Activated CD4-positive, alpha-beta T cell treated with anti-CD3 and anti-CD28 coated beads, Interleukin-2, amount 10 ng/mL, durations not matched to agents 7 days and 5 days (primary cell): Measurements from ENCODE around the gene CGA. TPM values are rescaled to one million over a fixed set of nuclear protein-coding genes. Genes with fewer than 3 reads are reported as not detected.
"Not testable (repeated sequence)": the region's sequence is repeated elsewhere in the genome, so short reads cannot be mapped to it uniquely, and the experiment has no call there.

ENCODE experiments used
- CTCF ChIA-PET: fragments of 350-600 bp; sonication (Branson Sonifier 250); formaldehyde crosslinking; loops from one replicate; lab custom pipeline; 2021; ENCODE audit warnings: antibody characterized with exemption; lab: Charles Lee
- POLR2A ChIA-PET: fragments of 350-600 bp; sonication (Branson Sonifier 250); formaldehyde crosslinking; loops from one replicate; lab custom pipeline; 2021; ENCODE audit warnings: antibody characterized with exemption; lab: Charles Lee
- DNase-seq: peaks from one replicate; pipeline ENCODE4 v3.0.0-alpha.2; 2020
- H3K27ac Mint-ChIP-seq: one replicate; pipeline ENCODE4 v1.8.0; 2021; ENCODE audit warnings: mild to moderate bottlenecking, moderate library complexity, mixed read lengths
- H3K27me3 Mint-ChIP-seq: one replicate; pipeline ENCODE4 v1.8.0; 2021; ENCODE audit warnings: mixed read lengths
- H3K36me3 Mint-ChIP-seq: one replicate; pipeline ENCODE4 v1.8.0; 2021; ENCODE audit warnings: low read depth, mixed read lengths
- H3K4me1 Mint-ChIP-seq: one replicate; pipeline ENCODE4 v1.8.0; 2021; ENCODE audit warnings: mixed read lengths
- H3K4me3 Mint-ChIP-seq: one replicate; pipeline ENCODE4 v1.8.0; 2021; ENCODE audit warnings: mild to moderate bottlenecking, moderate library complexity, mixed read lengths
- H3K9me3 Mint-ChIP-seq: one replicate; pipeline ENCODE4 v1.8.0; 2021; ENCODE audit warnings: mixed read lengths
- total RNA-seq, 2 experiments: library from RNA; stranded (reverse); gene quantifications; one replicate each; pipeline ENCODE4 v1.2.3, GENCODE V29; 2021

Gene CGA
- total RNA-seq = not detected

- H3K4me3 Mint-ChIP-seq = no peak within 1 kb of the TSS
- POLR2A ChIA-PET = interaction anchor here (0.7 kb wide), 1 partner anchor 295 kb away, joined by 3 read pairs; no protein-coding TSS in a partner anchor
- no peaks in the 10 kb centered on the region for H3K36me3 Mint-ChIP-seq
- no peaks in the 10 kb centered on the region for H3K9me3 Mint-ChIP-seq
- DNase-seq = no peak
- H3K27ac Mint-ChIP-seq = no peak within 1 kb of the TSS
- CTCF ChIA-PET = no interaction called here
- peaks cover 37% of the 10 kb centered on the region for H3K27me3 Mint-ChIP-seq
- H3K4me1 Mint-ChIP-seq = no peaks in the 10 kb centered on the region
Observed at GRCh38 chr6:87095087-87095509, at the start of gene CGA. Gene CGA, minus strand, starts transcription at chr6:87095106. Its CDS starts 6,906 bp downstream, at chr6:87088200.

GRCh38 chr6:87139927-87140326 is 45.0 kb upstream of the CGA start:
- POLR2A ChIA-PET, DNase-seq, H3K4me1 Mint-ChIP-seq, H3K4me3 Mint-ChIP-seq, H3K36me3 Mint-ChIP-seq, H3K9me3 Mint-ChIP-seq, H3K27ac Mint-ChIP-seq: not testable (repeated sequence)
- CTCF ChIA-PET = interaction anchor here (0.6 to 2.1 kb wide), 4 partner anchors 13 to 1148 kb away, joined by 3 to 8 read pairs (median 5); partner anchors contain the start of gene ZNF292
- H3K27me3 Mint-ChIP-seq = peaks cover 46% of the 10 kb centered on the region

GRCh38 chr6:87139236-87139635 is 44.3 kb upstream of the CGA start:
- no peaks in the 10 kb centered on the region for H3K9me3 Mint-ChIP-seq
- POLR2A ChIA-PET = interaction anchor here (0.6 kb wide), 1 partner anchor 60 kb away, joined by 3 read pairs; no protein-coding TSS in a partner anchor
- DNase-seq = peak; percentile 70
- no peaks in the 10 kb centered on the region for H3K36me3 Mint-ChIP-seq
- CTCF ChIA-PET = interaction anchor here (0.6 to 2.1 kb wide), 4 partner anchors 14 to 1148 kb away, joined by 3 to 8 read pairs (median 5); partner anchors contain the start of gene ZNF292
- peaks cover 1% of the 10 kb centered on the region for H3K4me1 Mint-ChIP-seq
- H3K27ac Mint-ChIP-seq = no peak overlapping the region
- peaks cover 46% of the 10 kb centered on the region for H3K27me3 Mint-ChIP-seq
- H3K4me3 Mint-ChIP-seq = no peak overlapping the region

- DNase-seq = no peak
- peaks cover 1% of the 10 kb centered on the region for H3K4me1 Mint-ChIP-seq
- no peak overlapping the region for H3K27ac Mint-ChIP-seq
- H3K9me3 Mint-ChIP-seq = no peaks in the 10 kb centered on the region
- no peak overlapping the region for H3K4me3 Mint-ChIP-seq
- CTCF ChIA-PET = no interaction called here
- POLR2A ChIA-PET = no interaction called here
- H3K36me3 Mint-ChIP-seq = no peaks in the 10 kb centered on the region
- peaks cover 25% of the 10 kb centered on the region for H3K27me3 Mint-ChIP-seq
Observed at GRCh38 chr6:87136963-87137362, 42.1 kb upstream of the CGA start.

- POLR2A ChIA-PET = no interaction called here
- CTCF ChIA-PET = no interaction called here
- Mint-ChIP-seq H3K36me3 (no peaks in the 10 kb centered on the region), H3K27ac (no peak overlapping the region), H3K4me3 (no peak overlapping the region), H3K9me3 (no peaks in the 10 kb centered on the region), H3K4me1 (no peaks in the 10 kb centered on the region), H3K27me3 (peaks cover 9% of the 10 kb centered on the region)
- DNase-seq = no peak
Observed at GRCh38 chr6:87127737-87128136, 32.8 kb upstream of the CGA start.

GRCh38 chr6:87126501-87126900 is 31.6 kb upstream of the CGA start:
- no peak overlapping the region for H3K27ac Mint-ChIP-seq
- no peak for DNase-seq
- CTCF ChIA-PET = interaction anchor here (1.2 kb wide), 1 partner anchor 11 kb away, joined by 3 read pairs; no protein-coding TSS in a partner anchor
- POLR2A ChIA-PET = no interaction called here
- no peaks in the 10 kb centered on the region for H3K4me1 Mint-ChIP-seq
- H3K9me3 Mint-ChIP-seq = no peaks in the 10 kb centered on the region
- no peaks in the 10 kb centered on the region for H3K36me3 Mint-ChIP-seq
- no peak overlapping the region for H3K4me3 Mint-ChIP-seq
- H3K27me3 Mint-ChIP-seq = peaks cover 17% of the 10 kb centered on the region

- Mint-ChIP-seq H3K27ac (no peak overlapping the region), H3K9me3 (no peaks in the 10 kb centered on the region), H3K4me1 (no peaks in the 10 kb centered on the region), H3K36me3 (no peaks in the 10 kb centered on the region), H3K27me3 (peaks cover 18% of the 10 kb centered on the region), H3K4me3 (no peak overlapping the region)
- ChIA-PET CTCF (no interaction called here), POLR2A (interaction anchor here (0.6 kb wide), 1 partner anchor 1449 kb away, joined by 3 read pairs; no protein-coding TSS in a partner anchor)
- DNase-seq = no peak
Observed at GRCh38 chr6:87124074-87124473, 29.2 kb upstream of the CGA start.

- POLR2A ChIA-PET = no interaction called here
- Mint-ChIP-seq H3K27ac (no peak overlapping the region), H3K4me3 (no peak overlapping the region), H3K27me3 (peaks cover 21% of the 10 kb centered on the region), H3K9me3 (no peaks in the 10 kb centered on the region), H3K4me1 (no peaks in the 10 kb centered on the region), H3K36me3 (no peaks in the 10 kb centered on the region)
- CTCF ChIA-PET = interaction anchor here (0.7 kb wide), 1 partner anchor 1336 kb away, joined by 3 read pairs; no protein-coding TSS in a partner anchor
- no peak for DNase-seq
Observed at GRCh38 chr6:87122477-87122876, 27.6 kb upstream of the CGA start.

GRCh38 chr6:87118054-87118453 is 23.1 kb upstream of the CGA start:
- no peaks in the 10 kb centered on the region for H3K36me3 Mint-ChIP-seq
- no peak overlapping the region for H3K27ac Mint-ChIP-seq
- POLR2A ChIA-PET = no interaction called here
- H3K4me1 Mint-ChIP-seq = no peaks in the 10 kb centered on the region
- H3K9me3 Mint-ChIP-seq = no peaks in the 10 kb centered on the region
- peaks cover 26% of the 10 kb centered on the region for H3K27me3 Mint-ChIP-seq
- CTCF ChIA-PET = interaction anchor here (1.6 kb wide), 1 partner anchor 14 kb away, joined by 4 read pairs; no protein-coding TSS in a partner anchor
- DNase-seq = no peak
- H3K4me3 Mint-ChIP-seq = no peak overlapping the region

- POLR2A ChIA-PET = no interaction called here
- CTCF ChIA-PET = no interaction called here
Observed at GRCh38 chr6:87116922-87117321, 22.0 kb upstream of the CGA start.

GRCh38 chr6:87115402-87116135 is 20.7 kb upstream of the CGA start:
- Mint-ChIP-seq H3K9me3 (no peaks in the 10 kb centered on the region), H3K27ac (no peak overlapping the region), H3K4me3 (no peak overlapping the region), H3K36me3 (no peaks in the 10 kb centered on the region), H3K4me1 (no peaks in the 10 kb centered on the region), H3K27me3 (peaks cover 25% of the 10 kb centered on the region)
- POLR2A ChIA-PET = no interaction called here
- no peak for DNase-seq
- CTCF ChIA-PET = no interaction called here

More at GRCh38 chr6:87116922-87117321, 22.0 kb upstream of the CGA start:
- DNase-seq = no peak
- H3K27me3 Mint-ChIP-seq = peaks cover 24% of the 10 kb centered on the region
- no peaks in the 10 kb centered on the region for H3K4me1 Mint-ChIP-seq
- H3K9me3 Mint-ChIP-seq = no peaks in the 10 kb centered on the region
- H3K4me3 Mint-ChIP-seq = no peak overlapping the region
- no peaks in the 10 kb centered on the region for H3K36me3 Mint-ChIP-seq
- no peak overlapping the region for H3K27ac Mint-ChIP-seq

GRCh38 chr6:87110636-87111035 is 15.7 kb upstream of the CGA start:
- no peak overlapping the region for H3K4me3 Mint-ChIP-seq
- POLR2A ChIA-PET = no interaction called here
- CTCF ChIA-PET = interaction anchor here (0.7 kb wide), 1 partner anchor 9 kb away, joined by 3 read pairs; no protein-coding TSS in a partner anchor
- H3K36me3 Mint-ChIP-seq = no peaks in the 10 kb centered on the region
- H3K4me1 Mint-ChIP-seq = no peaks in the 10 kb centered on the region
- H3K27me3 Mint-ChIP-seq = peaks cover 26% of the 10 kb centered on the region
- H3K9me3 Mint-ChIP-seq = no peaks in the 10 kb centered on the region
- DNase-seq = no peak
- no peak overlapping the region for H3K27ac Mint-ChIP-seq

GRCh38 chr6:87105823-87106222 is 10.9 kb upstream of the CGA start:
- Mint-ChIP-seq H3K36me3 (no peaks in the 10 kb centered on the region), H3K4me1 (no peaks in the 10 kb centered on the region), H3K9me3 (no peaks in the 10 kb centered on the region), H3K27ac (no peak overlapping the region), H3K4me3 (no peak overlapping the region), H3K27me3 (peaks cover 8% of the 10 kb centered on the region)
- ChIA-PET POLR2A (no interaction called here), CTCF (no interaction called here)
- DNase-seq = no peak
